NB4 (cell line): ENCODE results near the gene UGT1A6.

Experiments used
- POLR2A ChIP-seq: IDR thresholded peaks from 2 replicates; pipeline ENCODE4 v1.6.1; 2011; ENCODE audit warnings: mild to moderate bottlenecking; ENCODE audit not compliant: insufficient read length; ENCODE audit errors: extremely low read depth
- TF ChIP-seq, protein P1 (sequence below): IDR thresholded peaks from one replicate; pipeline ENCODE4 v1.5.1; 2012; ENCODE audit warnings: low read depth, low read length
- TF ChIP-seq, protein P2 (sequence below): IDR thresholded peaks from 2 replicates; pipeline ENCODE4 v1.6.1; 2011; ENCODE audit warnings: low read depth, low read length

DNA sequence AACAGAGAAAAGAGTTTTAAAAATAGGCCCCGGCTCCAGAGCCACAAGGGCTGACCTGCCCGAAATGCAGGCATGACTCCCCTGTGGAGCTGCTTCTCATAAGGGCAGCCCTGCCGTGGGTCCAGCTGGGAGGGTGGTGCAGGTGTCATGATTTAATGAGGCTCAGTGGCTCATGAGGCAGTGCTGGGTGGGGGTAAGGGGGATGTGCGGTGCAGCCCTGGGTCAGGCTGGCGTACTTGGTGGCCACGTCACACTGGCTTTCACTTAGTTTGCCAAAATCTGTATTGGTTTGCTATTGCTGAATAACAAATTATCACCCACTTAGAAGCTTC, 128.1 kb downstream of the UGT1A6 start:
- TF ChIP-seq, protein P1, sequence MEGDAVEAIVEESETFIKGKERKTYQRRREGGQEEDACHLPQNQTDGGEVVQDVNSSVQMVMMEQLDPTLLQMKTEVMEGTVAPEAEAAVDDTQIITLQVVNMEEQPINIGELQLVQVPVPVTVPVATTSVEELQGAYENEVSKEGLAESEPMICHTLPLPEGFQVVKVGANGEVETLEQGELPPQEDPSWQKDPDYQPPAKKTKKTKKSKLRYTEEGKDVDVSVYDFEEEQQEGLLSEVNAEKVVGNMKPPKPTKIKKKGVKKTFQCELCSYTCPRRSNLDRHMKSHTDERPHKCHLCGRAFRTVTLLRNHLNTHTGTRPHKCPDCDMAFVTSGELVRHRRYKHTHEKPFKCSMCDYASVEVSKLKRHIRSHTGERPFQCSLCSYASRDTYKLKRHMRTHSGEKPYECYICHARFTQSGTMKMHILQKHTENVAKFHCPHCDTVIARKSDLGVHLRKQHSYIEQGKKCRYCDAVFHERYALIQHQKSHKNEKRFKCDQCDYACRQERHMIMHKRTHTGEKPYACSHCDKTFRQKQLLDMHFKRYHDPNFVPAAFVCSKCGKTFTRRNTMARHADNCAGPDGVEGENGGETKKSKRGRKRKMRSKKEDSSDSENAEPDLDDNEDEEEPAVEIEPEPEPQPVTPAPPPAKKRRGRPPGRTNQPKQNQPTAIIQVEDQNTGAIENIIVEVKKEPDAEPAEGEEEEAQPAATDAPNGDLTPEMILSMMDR, result no peak
- TF ChIP-seq, protein P2, sequence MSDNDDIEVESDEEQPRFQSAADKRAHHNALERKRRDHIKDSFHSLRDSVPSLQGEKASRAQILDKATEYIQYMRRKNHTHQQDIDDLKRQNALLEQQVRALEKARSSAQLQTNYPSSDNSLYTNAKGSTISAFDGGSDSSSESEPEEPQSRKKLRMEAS, result no peak
- no peak for TF ChIP-seq POLR2A
